SK-N-SH (cell line): ENCODE results near the gene PARP1. TPM values are rescaled to one million over a fixed set of nuclear protein-coding genes. Genes with fewer than 3 reads are reported as not detected.

Experiments
- CTCF ChIA-PET: fragments of 300-600, 350-600 bp; formaldehyde crosslinking; extraction: SDS; loops from one replicate; lab custom pipeline; 2021; lab: Yijun Ruan, JAX
- POLR2A ChIA-PET: fragments of 350-600 bp; sonication (Branson Sonifier 250); formaldehyde crosslinking; extraction: SDS; loops from one replicate; lab custom pipeline; 2020; ENCODE audit warnings: antibody characterized with exemption, inconsistent platforms; lab: Yijun Ruan, JAX
- DNase-seq: peaks from one replicate; pipeline ENCODE4 v3.0.0; 2012
- H2AFZ ChIP-seq: fragments of 200-600 bp; sonication (generic); 2 replicates; pipeline ENCODE4 v1.8.1; 2016; ENCODE audit warnings: antibody characterized with exemption, mild to moderate bottlenecking, low read depth
- H3F3A ChIP-seq: fragments of 200-600 bp; sonication (generic); replicated peaks from 2 replicates; pipeline ENCODE3; 2016; ENCODE audit warnings: antibody characterized with exemption, mild to moderate bottlenecking; ENCODE audit not compliant: insufficient read depth
- H3K27ac ChIP-seq, 2 experiments: fragments of 200-500 bp in 1 of 2; fragments of 200-600 bp in 1 of 2; sonication (Bioruptor generic) in 1 of 2; sonication (generic), shearing (Covaris generic) in 1 of 2; 2 replicates each; pipeline versions ENCODE4 v1.5.1 to v1.6.1; 2014 to 2016; ENCODE audit warnings: low read depth in 2 of 2, inconsistent platforms in 1 of 2, low read length in 1 of 2, mild to moderate bottlenecking in 1 of 2, mixed read lengths in 1 of 2
- H3K27me3 ChIP-seq: fragments of 200-600 bp; sonication (generic), shearing (Covaris generic); 2 replicates; pipeline ENCODE4 v1.6.1; 2016; ENCODE audit warnings: mixed run types; ENCODE audit not compliant: insufficient read depth
- H3K36me3 ChIP-seq, 2 experiments: fragments of 200-500 bp in 1 of 2; fragments of 200-600 bp in 1 of 2; sonication (Bioruptor generic) in 1 of 2; sonication (generic) in 1 of 2; replicated peaks in 1 of 2; 2 replicates each; pipeline versions ENCODE3 to v1.5.1; 2014 to 2016; ENCODE audit warnings: low read length in 1 of 2, mild to moderate bottlenecking in 1 of 2; ENCODE audit not compliant: insufficient read depth in 2 of 2, control insufficient read depth in 1 of 2
- H3K4me1 ChIP-seq, 2 experiments: fragments of 200-500 bp in 1 of 2; fragments of 200-600 bp in 1 of 2; sonication (Bioruptor generic) in 1 of 2; sonication (generic), shearing (Covaris generic) in 1 of 2; 2 replicates each; pipeline versions ENCODE4 v1.5.1 to v1.6.1; 2014 to 2016; ENCODE audit warnings: low read depth in 1 of 2, low read length in 1 of 2, mixed run types in 1 of 2; ENCODE audit not compliant: insufficient read depth in 2 of 2, control insufficient read depth in 1 of 2
- H3K4me2 ChIP-seq: fragments of 200-600 bp; sonication (generic), shearing (Covaris generic); 2 replicates; pipeline ENCODE4 v1.6.1; 2017; ENCODE audit warnings: mixed run types
- H3K4me3 ChIP-seq, 2 experiments: fragments of 200-500 bp in 1 of 2; fragments of 200-600 bp in 1 of 2; sonication (Bioruptor generic) in 1 of 2; sonication (generic), shearing (Covaris generic) in 1 of 2; 2 replicates each; pipeline versions ENCODE4 v1.5.1 to v1.8.1; 2014 to 2016; ENCODE audit warnings: low read depth in 2 of 2, inconsistent platforms in 1 of 2, low read length in 1 of 2, mild to moderate bottlenecking in 1 of 2, mixed read lengths in 1 of 2, moderate library complexity in 1 of 2
- H3K79me2 ChIP-seq: fragments of 200-600 bp; sonication (generic); 2 replicates; pipeline ENCODE4 v1.8.1; 2017; ENCODE audit warnings: mild to moderate bottlenecking; ENCODE audit not compliant: insufficient read depth
- H3K9ac ChIP-seq: fragments of 200-600 bp; sonication (generic); 2 replicates; pipeline ENCODE4 v1.6.1; 2017; ENCODE audit warnings: mixed run types
- H3K9me2 ChIP-seq: fragments of 200-600 bp; sonication (generic); 2 replicates; pipeline ENCODE4 v1.6.1; 2017; ENCODE audit warnings: mixed run types
- H3K9me3 ChIP-seq: fragments of 200-600 bp; sonication (generic); 2 replicates; pipeline ENCODE4 v1.6.1; 2017; ENCODE audit warnings: mixed run types, mild to moderate bottlenecking, moderate library complexity
- H4K20me1 ChIP-seq: fragments of 200-600 bp; sonication (generic); 2 replicates; pipeline ENCODE4 v1.6.1; 2017; ENCODE audit warnings: mild to moderate bottlenecking, mixed run types; ENCODE audit not compliant: insufficient read depth
- FOXM1 ChIP-seq: IDR thresholded peaks from 2 replicates; pipeline ENCODE4 v1.4.0; 2012; ENCODE audit warnings: low read depth, mild to moderate bottlenecking
- GABPA ChIP-seq: IDR thresholded peaks from 2 replicates; pipeline ENCODE4 v1.4.0; 2012; ENCODE audit warnings: low read depth, mild to moderate bottlenecking
- GATA2 ChIP-seq: sonication (generic); formaldehyde crosslinking; IDR thresholded peaks from 2 replicates; pipeline ENCODE4 v1.5.0; 2020; ENCODE audit warnings: mild to moderate bottlenecking, missing genetic modification reagents
- POLR2AphosphoS5 ChIP-seq: IDR thresholded peaks from 2 replicates; pipeline ENCODE4 v1.6.1; 2012; ENCODE audit warnings: low read depth, low read length
- RAD21 ChIP-seq: IDR thresholded peaks from 2 replicates; pipeline ENCODE4 v1.6.1; 2012; ENCODE audit warnings: mild to moderate bottlenecking, low read length
- SMC3 ChIP-seq: IDR thresholded peaks from 2 replicates; pipeline ENCODE4 v1.6.1; 2012; ENCODE audit warnings: low read depth, low read length, improper control_type of control experiment
- YY1 ChIP-seq: IDR thresholded peaks from 2 replicates; pipeline ENCODE4 v1.4.0; 2012; ENCODE audit warnings: low read depth, mild to moderate bottlenecking
- WGBS: methylation state at CpG from one replicate; pipeline ENCODE4 v1.1.6; 2017; ENCODE audit warnings: low lambda C conversion rate; 5-methylcytosine and 5-hydroxymethylcytosine counted together
- polyA plus RNA-seq, 3 experiments: library from polyadenylated mRNA; depleted of rRNA; stranded (reverse); fragments of >200 nt; gene quantifications; 2 replicates each; pipeline ENCODE4 v1.2.3, GENCODE V29; 2012
- TF ChIP-seq, protein P1 (sequence below): IDR thresholded peaks from 2 replicates; pipeline ENCODE4 v1.4.0; 2012; ENCODE audit warnings: low read depth, borderline replicate concordance
- TF ChIP-seq, protein P2 (sequence below): IDR thresholded peaks from 2 replicates; pipeline ENCODE4 v1.4.0; 2012; ENCODE audit warnings: low read depth, borderline replicate concordance
- TF ChIP-seq, protein P3 (sequence below): fragments of 150-350 bp; IDR thresholded peaks from 2 replicates; pipeline ENCODE4 v1.6.1; 2017; ENCODE audit warnings: antibody characterized with exemption, low read length, low read depth, borderline replicate concordance
- TF ChIP-seq, protein P4 (sequence below): IDR thresholded peaks from 2 replicates; pipeline ENCODE4 v1.4.0; 2012; ENCODE audit warnings: low read depth
- TF ChIP-seq, protein P5 (sequence below): fragments of 200-600 bp; sonication (generic); IDR thresholded peaks from 2 replicates; pipeline ENCODE4 v1.6.1; 2017; ENCODE audit warnings: antibody characterized with exemption, mild to moderate bottlenecking, moderate library complexity

The PARP1 gene
- polyA plus RNA-seq, 1 of the 3 experiments (the other 2 are of a cell fraction), result 239 TPM

DNA sequence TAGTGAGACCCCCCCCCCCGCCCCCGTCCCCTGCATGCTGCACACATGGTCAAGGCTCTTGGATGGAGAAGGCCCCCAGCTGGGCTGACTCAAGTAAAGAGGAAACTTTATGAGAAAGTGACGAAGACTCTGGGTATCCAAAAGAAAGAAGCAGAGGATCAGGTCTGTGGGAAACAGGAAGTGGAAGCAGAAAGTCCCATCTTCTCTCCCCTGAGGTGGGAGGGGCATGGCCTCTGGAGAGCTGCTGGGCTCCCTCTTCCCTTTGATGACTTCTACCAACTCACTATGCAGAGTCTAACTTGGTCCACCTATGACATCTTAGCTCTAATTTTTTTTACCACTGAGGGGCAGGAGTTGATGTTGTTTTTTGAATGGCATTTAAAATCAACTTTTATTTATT, 56.2 kb downstream of the PARP1 start:
- Histone ChIP-seq H3K4me1 (peaks cover 0 to 33% of the 10 kb centered on the region in 2 experiments; a peak in 1 of 4 replicates), H3K4me3 (no peak overlapping the region), H3K9me2 (no peaks in the 10 kb centered on the region)
- TF ChIP-seq SMC3, result no peak
- no peak for TF ChIP-seq RAD21
- TF ChIP-seq POLR2AphosphoS5, result no peak
- TF ChIP-seq, all 33 proteins: peak for 0
- Histone ChIP-seq H3F3A (no peaks in the 10 kb centered on the region), H3K9ac (no peak overlapping the region), H4K20me1 (no peaks in the 10 kb centered on the region), H3K36me3 (no peaks in the 10 kb centered on the region), H3K9me3 (no peaks in the 10 kb centered on the region), H2AFZ (no peak overlapping the region), H3K79me2 (no peaks in the 10 kb centered on the region), H3K4me2 (no peak overlapping the region), H3K27ac (no peak overlapping the region), H3K27me3 (no peaks in the 10 kb centered on the region)
- no peak for DNase-seq
- ChIA-PET POLR2A (no interaction called here), CTCF (interaction anchor here (0.6 to 1.5 kb wide), 2 partner anchors 18 to 56 kb away, joined by 3 read pairs; partner anchors contain the start of gene PARP1)
- 86% methylated on average over 3 of the region's 3 CpGs for WGBS

DNA sequence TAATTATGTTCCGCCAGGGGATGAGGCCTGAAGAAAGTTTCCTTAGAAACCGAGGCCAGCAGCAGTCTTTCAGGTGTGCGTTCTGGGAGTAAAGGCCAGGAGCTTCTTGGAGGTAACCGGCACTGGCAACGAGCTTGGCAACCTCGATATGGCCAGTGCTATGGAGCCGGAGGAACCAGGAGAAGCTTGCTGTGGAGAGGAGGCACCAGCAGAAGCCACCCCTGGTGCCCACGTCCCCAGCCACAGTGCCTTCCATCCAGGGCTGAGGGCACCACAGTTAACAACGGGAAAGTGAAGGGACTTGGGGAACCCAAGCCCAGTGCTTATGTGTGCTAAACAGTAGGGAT, 57.4 kb downstream of the PARP1 start:
- H3K9ac ChIP-seq, result no peak overlapping the region
- CTCF ChIA-PET, result interaction anchor here (1.3 kb wide), 1 partner anchor 17 kb away, joined by 4 read pairs; no protein-coding TSS in a partner anchor

DNA sequence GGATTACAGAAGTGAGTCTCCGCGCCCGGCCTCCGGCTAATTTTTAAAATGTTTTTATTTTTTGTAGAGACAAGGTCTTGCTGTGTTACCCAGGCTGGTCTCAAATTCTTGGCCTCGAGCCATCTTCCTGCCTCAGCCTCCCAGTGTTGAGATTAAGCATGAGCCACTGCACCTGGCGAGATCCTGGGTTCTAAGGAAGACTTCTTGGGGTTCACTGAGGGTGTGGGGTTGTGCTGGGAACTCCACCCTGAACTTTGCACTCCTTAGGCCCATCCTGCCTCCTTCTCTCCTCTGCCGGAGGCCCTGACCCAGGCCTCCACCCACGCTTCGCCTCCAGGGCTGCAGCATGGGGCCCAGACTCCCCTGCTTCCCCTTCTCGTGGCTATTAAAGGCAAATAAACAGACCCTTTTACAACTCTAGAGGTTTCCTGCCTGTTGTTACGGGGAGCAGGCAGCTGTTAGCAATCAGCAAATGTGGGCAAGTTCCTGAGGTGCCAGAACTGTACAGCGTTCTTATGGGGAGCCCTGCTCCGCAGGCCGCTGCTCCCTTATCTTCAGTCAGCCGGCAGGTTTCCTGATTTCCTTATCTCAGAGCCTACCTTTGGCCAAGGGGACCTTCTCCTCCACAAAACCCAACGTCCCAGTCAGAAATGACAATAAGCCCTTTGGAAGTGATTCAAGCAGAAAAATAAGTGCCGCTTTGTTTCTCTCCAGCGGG, 57.9 kb downstream of the PARP1 start:
- Histone ChIP-seq H3K9ac (no peak overlapping the region), H3K9me2 (no peaks in the 10 kb centered on the region), H3K9me3 (no peaks in the 10 kb centered on the region), H3K79me2 (no peaks in the 10 kb centered on the region), H3K4me2 (no peak overlapping the region), H3K4me1 (peaks cover 0 to 22% of the 10 kb centered on the region in 2 experiments; a peak in 1 of 4 replicates), H4K20me1 (no peaks in the 10 kb centered on the region), H3F3A (no peaks in the 10 kb centered on the region), H3K27ac (no peak overlapping the region; a peak in 1 of 4 replicates), H3K4me3 (no peak overlapping the region), H2AFZ (no peak overlapping the region), H3K27me3 (no peaks in the 10 kb centered on the region), H3K36me3 (no peaks in the 10 kb centered on the region)
- ChIA-PET CTCF (interaction anchor here (0.6 to 1.3 kb wide), 2 partner anchors 17 to 233 kb away, joined by 3 to 4 read pairs; no protein-coding TSS in a partner anchor), POLR2A (no interaction called here)
- 78% methylated on average over 18 of the region's 18 CpGs for WGBS
- peak; percentile 36 for DNase-seq
- TF ChIP-seq, protein P1, sequence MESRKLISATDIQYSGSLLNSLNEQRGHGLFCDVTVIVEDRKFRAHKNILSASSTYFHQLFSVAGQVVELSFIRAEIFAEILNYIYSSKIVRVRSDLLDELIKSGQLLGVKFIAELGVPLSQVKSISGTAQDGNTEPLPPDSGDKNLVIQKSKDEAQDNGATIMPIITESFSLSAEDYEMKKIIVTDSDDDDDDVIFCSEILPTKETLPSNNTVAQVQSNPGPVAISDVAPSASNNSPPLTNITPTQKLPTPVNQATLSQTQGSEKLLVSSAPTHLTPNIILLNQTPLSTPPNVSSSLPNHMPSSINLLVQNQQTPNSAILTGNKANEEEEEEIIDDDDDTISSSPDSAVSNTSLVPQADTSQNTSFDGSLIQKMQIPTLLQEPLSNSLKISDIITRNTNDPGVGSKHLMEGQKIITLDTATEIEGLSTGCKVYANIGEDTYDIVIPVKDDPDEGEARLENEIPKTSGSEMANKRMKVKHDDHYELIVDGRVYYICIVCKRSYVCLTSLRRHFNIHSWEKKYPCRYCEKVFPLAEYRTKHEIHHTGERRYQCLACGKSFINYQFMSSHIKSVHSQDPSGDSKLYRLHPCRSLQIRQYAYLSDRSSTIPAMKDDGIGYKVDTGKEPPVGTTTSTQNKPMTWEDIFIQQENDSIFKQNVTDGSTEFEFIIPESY, result no peak
- no peak; the same call in 1 of the 2 replicates for TF ChIP-seq GATA2
- TF ChIP-seq, protein P2, sequence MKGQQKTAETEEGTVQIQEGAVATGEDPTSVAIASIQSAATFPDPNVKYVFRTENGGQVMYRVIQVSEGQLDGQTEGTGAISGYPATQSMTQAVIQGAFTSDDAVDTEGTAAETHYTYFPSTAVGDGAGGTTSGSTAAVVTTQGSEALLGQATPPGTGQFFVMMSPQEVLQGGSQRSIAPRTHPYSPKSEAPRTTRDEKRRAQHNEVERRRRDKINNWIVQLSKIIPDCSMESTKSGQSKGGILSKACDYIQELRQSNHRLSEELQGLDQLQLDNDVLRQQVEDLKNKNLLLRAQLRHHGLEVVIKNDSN, result no peak
- no peak for TF ChIP-seq YY1
- TF ChIP-seq, protein P3, sequence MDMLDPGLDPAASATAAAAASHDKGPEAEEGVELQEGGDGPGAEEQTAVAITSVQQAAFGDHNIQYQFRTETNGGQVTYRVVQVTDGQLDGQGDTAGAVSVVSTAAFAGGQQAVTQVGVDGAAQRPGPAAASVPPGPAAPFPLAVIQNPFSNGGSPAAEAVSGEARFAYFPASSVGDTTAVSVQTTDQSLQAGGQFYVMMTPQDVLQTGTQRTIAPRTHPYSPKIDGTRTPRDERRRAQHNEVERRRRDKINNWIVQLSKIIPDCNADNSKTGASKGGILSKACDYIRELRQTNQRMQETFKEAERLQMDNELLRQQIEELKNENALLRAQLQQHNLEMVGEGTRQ, result no peak
- TF ChIP-seq, protein P4, sequence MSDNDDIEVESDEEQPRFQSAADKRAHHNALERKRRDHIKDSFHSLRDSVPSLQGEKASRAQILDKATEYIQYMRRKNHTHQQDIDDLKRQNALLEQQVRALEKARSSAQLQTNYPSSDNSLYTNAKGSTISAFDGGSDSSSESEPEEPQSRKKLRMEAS, result no peak
- no peak for TF ChIP-seq GABPA
- TF ChIP-seq, protein P5, sequence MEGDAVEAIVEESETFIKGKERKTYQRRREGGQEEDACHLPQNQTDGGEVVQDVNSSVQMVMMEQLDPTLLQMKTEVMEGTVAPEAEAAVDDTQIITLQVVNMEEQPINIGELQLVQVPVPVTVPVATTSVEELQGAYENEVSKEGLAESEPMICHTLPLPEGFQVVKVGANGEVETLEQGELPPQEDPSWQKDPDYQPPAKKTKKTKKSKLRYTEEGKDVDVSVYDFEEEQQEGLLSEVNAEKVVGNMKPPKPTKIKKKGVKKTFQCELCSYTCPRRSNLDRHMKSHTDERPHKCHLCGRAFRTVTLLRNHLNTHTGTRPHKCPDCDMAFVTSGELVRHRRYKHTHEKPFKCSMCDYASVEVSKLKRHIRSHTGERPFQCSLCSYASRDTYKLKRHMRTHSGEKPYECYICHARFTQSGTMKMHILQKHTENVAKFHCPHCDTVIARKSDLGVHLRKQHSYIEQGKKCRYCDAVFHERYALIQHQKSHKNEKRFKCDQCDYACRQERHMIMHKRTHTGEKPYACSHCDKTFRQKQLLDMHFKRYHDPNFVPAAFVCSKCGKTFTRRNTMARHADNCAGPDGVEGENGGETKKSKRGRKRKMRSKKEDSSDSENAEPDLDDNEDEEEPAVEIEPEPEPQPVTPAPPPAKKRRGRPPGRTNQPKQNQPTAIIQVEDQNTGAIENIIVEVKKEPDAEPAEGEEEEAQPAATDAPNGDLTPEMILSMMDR, result no peak
- TF ChIP-seq FOXM1, result no peak

More for the DNA sequence above, 57.4 kb downstream of the PARP1 start:
- Histone ChIP-seq H3K9me2 (no peaks in the 10 kb centered on the region), H3K9me3 (no peaks in the 10 kb centered on the region), H3K27me3 (no peaks in the 10 kb centered on the region), H3K36me3 (no peaks in the 10 kb centered on the region), H3K79me2 (no peaks in the 10 kb centered on the region), H3F3A (no peaks in the 10 kb centered on the region), H3K4me2 (no peak overlapping the region), H3K4me1 (peaks cover 0 to 22% of the 10 kb centered on the region in 2 experiments; a peak in 1 of 4 replicates), H3K27ac (no peak overlapping the region), H4K20me1 (no peaks in the 10 kb centered on the region), H2AFZ (no peak overlapping the region), H3K4me3 (no peak overlapping the region)
- POLR2A ChIA-PET, result no interaction called here
- 85% methylated on average over 9 of the region's 9 CpGs for WGBS
- DNase-seq, result no peak
- no peak for TF ChIP-seq SMC3
- TF ChIP-seq, protein P2, result no peak
